Stimulated activated CD4-positive, alpha-beta T cell treated with anti-CD3 and anti-CD28 coated beads, Interleukin-2, amount 100 ng/mL, for 24 hours (primary cell): Measurements from ENCODE around the gene EFNA2.
"Not testable (repeated sequence)": the region's sequence is repeated elsewhere in the genome, so short reads cannot be mapped to it uniquely, and the experiment has no call there.

Source experiments
- DNase-seq, 2 donors: peaks; one replicate each; pipeline ENCODE4 v3.0.0-alpha.2; 2020

EFNA2 gene

GRCh38 chr19:1285737-1286360, at the start of gene EFNA2:
Gene EFNA2, plus strand, starts transcription at chr19:1285873. Its CDS starts 296 bp downstream, at chr19:1286169.
- DNase-seq, result no peak

GRCh38 chr19:1236576-1236975, 49.1 kb upstream of the EFNA2 start:
- no peak for DNase-seq

- no peak for DNase-seq
Observed at GRCh38 chr19:1237027-1237659, 48.5 kb upstream of the EFNA2 start.

- peak in 1 of 2 donors; percentile 53 for DNase-seq
Observed at GRCh38 chr19:1237754-1238368, 47.8 kb upstream of the EFNA2 start, which contains the start of gene CBARP. Gene CBARP, minus strand, starts transcription at chr19:1238005. Its CDS starts 1,905 bp downstream, at chr19:1236100.

GRCh38 chr19:1238369-1239303, 47.0 kb upstream of the EFNA2 start:
- no peak for DNase-seq

GRCh38 chr19:1239420-1239795, 46.3 kb upstream of the EFNA2 start:
- no peak for DNase-seq

- peak; percentile 93 to 95 for DNase-seq
Observed at GRCh38 chr19:1239796-1240737, 45.6 kb upstream of the EFNA2 start.

GRCh38 chr19:1240925-1241324, 44.7 kb upstream of the EFNA2 start:
- DNase-seq, result no peak

GRCh38 chr19:1241417-1242095, 44.1 kb upstream of the EFNA2 start, which contains the start of gene ATP5F1D:
Gene ATP5F1D, plus strand, starts transcription at chr19:1241751. Its CDS starts 100 bp downstream, at chr19:1241851.
- peak; percentile 92 to 93 for DNase-seq

- peak; percentile 86 to 87 for DNase-seq
Observed at GRCh38 chr19:1243768-1244692, 41.6 kb upstream of the EFNA2 start.

- DNase-seq, result no peak
Observed at GRCh38 chr19:1244693-1245451, 40.8 kb upstream of the EFNA2 start.

- no peak for DNase-seq
Observed at GRCh38 chr19:1245494-1246264, 40.0 kb upstream of the EFNA2 start.

GRCh38 chr19:1246265-1247087, 39.2 kb upstream of the EFNA2 start:
- not testable (repeated sequence) for DNase-seq

GRCh38 chr19:1247748-1248138, 37.9 kb upstream of the EFNA2 start:
- DNase-seq, result no peak

GRCh38 chr19:1248139-1248785, 37.4 kb upstream of the EFNA2 start, which contains the start of gene MIDN:
Gene MIDN, plus strand, starts transcription at chr19:1248583. Its CDS starts 1,714 bp downstream, at chr19:1250297.
- peak; percentile 68 to 73 for DNase-seq

GRCh38 chr19:1248786-1249297, 36.8 kb upstream of the EFNA2 start:
- peak; percentile 76 to 82 for DNase-seq
